ENCODE measurements around the gene CPOX. TPM values are rescaled to one million over a fixed set of nuclear protein-coding genes. Genes with fewer than 3 reads are reported as not detected.

The CPOX gene
- total and polyA plus RNA-seq, 2 experiments from 2014 or later, result 13.3 to 38.3 TPM

DNA sequence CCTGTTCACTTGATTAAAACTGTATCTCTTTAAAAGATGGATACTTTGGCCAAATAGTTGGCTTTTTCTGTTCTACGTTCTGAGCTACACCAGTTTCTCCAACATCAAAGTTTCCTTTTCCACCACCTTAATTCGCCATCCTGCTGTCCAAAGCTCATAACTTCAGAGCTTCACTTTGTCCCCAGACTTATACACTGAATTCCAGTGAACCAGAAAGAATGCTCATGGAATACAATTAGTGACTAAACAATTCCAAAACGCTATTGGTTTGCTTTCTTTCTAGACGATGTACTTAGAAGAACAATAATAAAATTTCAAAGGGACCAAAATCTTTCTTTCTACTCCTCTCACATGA, 38.4 kb downstream of the CPOX start (continued):
- TF ChIP-seq JUNB (IDR thresholded peaks at IDR 0.05; ENCODE audit: unreplicated experiment), result no peak

DNA sequence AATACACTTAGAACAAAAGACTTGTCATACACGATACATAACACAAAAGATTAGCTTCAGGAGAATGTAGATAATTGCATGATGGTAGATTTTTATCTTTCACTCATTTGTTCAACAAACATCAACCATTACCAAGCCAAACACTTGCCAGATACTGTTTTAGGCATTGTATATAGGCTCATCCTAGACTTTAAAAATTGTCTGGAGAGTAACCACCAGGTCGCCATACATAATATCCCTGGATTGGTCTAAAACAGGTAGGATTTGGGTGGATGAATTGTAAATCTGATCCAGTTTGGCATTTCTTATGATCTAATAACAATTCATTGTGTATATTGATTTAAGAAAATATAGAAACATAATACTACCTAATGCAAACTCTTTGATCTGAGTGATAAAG, 38.8 kb downstream of the CPOX start:
- Histone ChIP-seq H2AFZ (no peak overlapping the region), H3K4me1 (ENCODE audit: insufficient read depth) (no peaks in the 10 kb centered on the region), H3K9me2 (ENCODE audit: insufficient read depth) (no peaks in the 10 kb centered on the region), H3K27me3 (ENCODE audit: insufficient read depth) (no peaks in the 10 kb centered on the region), H3K4me3 (no peak overlapping the region), H3K36me3 (ENCODE audit: insufficient read depth) (no peaks in the 10 kb centered on the region), H3K27ac (ENCODE audit: low read depth) (no peak overlapping the region), H4K20me1 (replicated peaks; ENCODE audit: insufficient read depth) (no peaks in the 10 kb centered on the region), H3K4me2 (no peak overlapping the region), H3F3A (replicated peaks; ENCODE audit: low read depth) (no peaks in the 10 kb centered on the region), H3K79me2 (replicated peaks; ENCODE audit: insufficient read depth) (no peaks in the 10 kb centered on the region)
- H3K36me3 Mint-ChIP-seq (ENCODE audit: low read depth), result no peaks in the 10 kb centered on the region
- no peak for DNase-seq (ENCODE audit: low spot score)
- no peak overlapping the region for H3K27ac Mint-ChIP-seq
- no peak overlapping the region for H3K4me3 Mint-ChIP-seq
- TF ChIP-seq EZH2 (IDR thresholded peaks at IDR 0.05; ENCODE audit: low read depth, unreplicated experiment), result no peak
- no peak for TF ChIP-seq JUNB (IDR thresholded peaks at IDR 0.05; ENCODE audit: unreplicated experiment)
- no peak for TF ChIP-seq ZNF114 (CRISPR knock-in tag; IDR thresholded peaks at IDR 0.05)
- TF ChIP-seq, protein P1, sequence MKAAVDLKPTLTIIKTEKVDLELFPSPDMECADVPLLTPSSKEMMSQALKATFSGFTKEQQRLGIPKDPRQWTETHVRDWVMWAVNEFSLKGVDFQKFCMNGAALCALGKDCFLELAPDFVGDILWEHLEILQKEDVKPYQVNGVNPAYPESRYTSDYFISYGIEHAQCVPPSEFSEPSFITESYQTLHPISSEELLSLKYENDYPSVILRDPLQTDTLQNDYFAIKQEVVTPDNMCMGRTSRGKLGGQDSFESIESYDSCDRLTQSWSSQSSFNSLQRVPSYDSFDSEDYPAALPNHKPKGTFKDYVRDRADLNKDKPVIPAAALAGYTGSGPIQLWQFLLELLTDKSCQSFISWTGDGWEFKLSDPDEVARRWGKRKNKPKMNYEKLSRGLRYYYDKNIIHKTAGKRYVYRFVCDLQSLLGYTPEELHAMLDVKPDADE (IDR thresholded peaks at IDR 0.05), result no peak
- TF ChIP-seq, protein P2, sequence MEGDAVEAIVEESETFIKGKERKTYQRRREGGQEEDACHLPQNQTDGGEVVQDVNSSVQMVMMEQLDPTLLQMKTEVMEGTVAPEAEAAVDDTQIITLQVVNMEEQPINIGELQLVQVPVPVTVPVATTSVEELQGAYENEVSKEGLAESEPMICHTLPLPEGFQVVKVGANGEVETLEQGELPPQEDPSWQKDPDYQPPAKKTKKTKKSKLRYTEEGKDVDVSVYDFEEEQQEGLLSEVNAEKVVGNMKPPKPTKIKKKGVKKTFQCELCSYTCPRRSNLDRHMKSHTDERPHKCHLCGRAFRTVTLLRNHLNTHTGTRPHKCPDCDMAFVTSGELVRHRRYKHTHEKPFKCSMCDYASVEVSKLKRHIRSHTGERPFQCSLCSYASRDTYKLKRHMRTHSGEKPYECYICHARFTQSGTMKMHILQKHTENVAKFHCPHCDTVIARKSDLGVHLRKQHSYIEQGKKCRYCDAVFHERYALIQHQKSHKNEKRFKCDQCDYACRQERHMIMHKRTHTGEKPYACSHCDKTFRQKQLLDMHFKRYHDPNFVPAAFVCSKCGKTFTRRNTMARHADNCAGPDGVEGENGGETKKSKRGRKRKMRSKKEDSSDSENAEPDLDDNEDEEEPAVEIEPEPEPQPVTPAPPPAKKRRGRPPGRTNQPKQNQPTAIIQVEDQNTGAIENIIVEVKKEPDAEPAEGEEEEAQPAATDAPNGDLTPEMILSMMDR (conservative IDR thresholded peaks at IDR 0.05; ENCODE audit: low read depth in 2 of 2), result no peak
- TF ChIP-seq ZNF331 (CRISPR knock-in tag; IDR thresholded peaks at IDR 0.05; ENCODE audit: low read depth), result no peak
- no peak for TF ChIP-seq NANOG (IDR thresholded peaks at IDR 0.05; ENCODE audit: borderline replicate concordance)
- TF ChIP-seq, protein P3, sequence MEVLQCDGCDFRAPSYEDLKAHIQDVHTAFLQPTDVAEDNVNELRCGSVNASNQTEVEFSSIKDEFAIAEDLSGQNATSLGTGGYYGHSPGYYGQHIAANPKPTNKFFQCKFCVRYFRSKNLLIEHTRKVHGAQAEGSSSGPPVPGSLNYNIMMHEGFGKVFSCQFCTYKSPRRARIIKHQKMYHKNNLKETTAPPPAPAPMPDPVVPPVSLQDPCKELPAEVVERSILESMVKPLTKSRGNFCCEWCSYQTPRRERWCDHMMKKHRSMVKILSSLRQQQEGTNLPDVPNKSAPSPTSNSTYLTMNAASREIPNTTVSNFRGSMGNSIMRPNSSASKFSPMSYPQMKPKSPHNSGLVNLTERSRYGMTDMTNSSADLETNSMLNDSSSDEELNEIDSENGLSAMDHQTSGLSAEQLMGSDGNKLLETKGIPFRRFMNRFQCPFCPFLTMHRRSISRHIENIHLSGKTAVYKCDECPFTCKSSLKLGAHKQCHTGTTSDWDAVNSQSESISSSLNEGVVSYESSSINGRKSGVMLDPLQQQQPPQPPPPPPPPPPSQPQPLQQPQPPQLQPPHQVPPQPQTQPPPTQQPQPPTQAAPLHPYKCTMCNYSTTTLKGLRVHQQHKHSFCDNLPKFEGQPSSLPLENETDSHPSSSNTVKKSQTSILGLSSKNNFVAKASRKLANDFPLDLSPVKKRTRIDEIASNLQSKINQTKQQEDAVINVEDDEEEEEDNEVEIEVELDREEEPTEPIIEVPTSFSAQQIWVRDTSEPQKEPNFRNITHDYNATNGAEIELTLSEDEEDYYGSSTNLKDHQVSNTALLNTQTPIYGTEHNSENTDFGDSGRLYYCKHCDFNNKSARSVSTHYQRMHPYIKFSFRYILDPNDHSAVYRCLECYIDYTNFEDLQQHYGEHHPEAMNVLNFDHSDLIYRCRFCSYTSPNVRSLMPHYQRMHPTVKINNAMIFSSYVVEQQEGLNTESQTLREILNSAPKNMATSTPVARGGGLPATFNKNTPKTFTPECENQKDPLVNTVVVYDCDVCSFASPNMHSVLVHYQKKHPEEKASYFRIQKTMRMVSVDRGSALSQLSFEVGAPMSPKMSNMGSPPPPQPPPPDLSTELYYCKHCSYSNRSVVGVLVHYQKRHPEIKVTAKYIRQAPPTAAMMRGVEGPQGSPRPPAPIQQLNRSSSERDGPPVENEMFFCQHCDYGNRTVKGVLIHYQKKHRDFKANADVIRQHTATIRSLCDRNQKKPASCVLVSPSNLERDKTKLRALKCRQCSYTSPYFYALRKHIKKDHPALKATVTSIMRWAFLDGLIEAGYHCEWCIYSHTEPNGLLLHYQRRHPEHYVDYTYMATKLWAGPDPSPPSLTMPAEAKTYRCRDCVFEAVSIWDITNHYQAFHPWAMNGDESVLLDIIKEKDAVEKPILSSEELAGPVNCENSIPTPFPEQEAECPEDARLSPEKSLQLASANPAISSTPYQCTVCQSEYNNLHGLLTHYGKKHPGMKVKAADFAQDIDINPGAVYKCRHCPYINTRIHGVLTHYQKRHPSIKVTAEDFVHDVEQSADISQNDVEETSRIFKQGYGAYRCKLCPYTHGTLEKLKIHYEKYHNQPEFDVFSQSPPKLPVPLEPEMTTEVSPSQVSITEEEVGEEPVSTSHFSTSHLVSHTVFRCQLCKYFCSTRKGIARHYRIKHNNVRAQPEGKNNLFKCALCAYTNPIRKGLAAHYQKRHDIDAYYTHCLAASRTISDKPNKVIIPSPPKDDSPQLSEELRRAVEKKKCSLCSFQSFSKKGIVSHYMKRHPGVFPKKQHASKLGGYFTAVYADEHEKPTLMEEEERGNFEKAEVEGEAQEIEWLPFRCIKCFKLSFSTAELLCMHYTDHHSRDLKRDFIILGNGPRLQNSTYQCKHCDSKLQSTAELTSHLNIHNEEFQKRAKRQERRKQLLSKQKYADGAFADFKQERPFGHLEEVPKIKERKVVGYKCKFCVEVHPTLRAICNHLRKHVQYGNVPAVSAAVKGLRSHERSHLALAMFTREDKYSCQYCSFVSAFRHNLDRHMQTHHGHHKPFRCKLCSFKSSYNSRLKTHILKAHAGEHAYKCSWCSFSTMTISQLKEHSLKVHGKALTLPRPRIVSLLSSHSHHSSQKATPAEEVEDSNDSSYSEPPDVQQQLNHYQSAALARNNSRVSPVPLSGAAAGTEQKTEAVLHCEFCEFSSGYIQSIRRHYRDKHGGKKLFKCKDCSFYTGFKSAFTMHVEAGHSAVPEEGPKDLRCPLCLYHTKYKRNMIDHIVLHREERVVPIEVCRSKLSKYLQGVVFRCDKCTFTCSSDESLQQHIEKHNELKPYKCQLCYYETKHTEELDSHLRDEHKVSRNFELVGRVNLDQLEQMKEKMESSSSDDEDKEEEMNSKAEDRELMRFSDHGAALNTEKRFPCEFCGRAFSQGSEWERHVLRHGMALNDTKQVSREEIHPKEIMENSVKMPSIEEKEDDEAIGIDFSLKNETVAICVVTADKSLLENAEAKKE (CRISPR knock-in tag; IDR thresholded peaks at IDR 0.05), result no peak
- TF ChIP-seq CREB1 (CRISPR knock-in tag; IDR thresholded peaks at IDR 0.05; ENCODE audit: low read depth), result no peak
- TF ChIP-seq POLR2AphosphoS5 (IDR thresholded peaks at IDR 0.05; ENCODE audit: low read depth), result no peak
- no peak for TF ChIP-seq EZH2phosphoT487 (IDR thresholded peaks at IDR 0.05; ENCODE audit: unreplicated experiment)
- no peak for TF ChIP-seq STAT1 (IDR thresholded peaks at IDR 0.05; ENCODE audit: unreplicated experiment)
- TF ChIP-seq, protein P4, sequence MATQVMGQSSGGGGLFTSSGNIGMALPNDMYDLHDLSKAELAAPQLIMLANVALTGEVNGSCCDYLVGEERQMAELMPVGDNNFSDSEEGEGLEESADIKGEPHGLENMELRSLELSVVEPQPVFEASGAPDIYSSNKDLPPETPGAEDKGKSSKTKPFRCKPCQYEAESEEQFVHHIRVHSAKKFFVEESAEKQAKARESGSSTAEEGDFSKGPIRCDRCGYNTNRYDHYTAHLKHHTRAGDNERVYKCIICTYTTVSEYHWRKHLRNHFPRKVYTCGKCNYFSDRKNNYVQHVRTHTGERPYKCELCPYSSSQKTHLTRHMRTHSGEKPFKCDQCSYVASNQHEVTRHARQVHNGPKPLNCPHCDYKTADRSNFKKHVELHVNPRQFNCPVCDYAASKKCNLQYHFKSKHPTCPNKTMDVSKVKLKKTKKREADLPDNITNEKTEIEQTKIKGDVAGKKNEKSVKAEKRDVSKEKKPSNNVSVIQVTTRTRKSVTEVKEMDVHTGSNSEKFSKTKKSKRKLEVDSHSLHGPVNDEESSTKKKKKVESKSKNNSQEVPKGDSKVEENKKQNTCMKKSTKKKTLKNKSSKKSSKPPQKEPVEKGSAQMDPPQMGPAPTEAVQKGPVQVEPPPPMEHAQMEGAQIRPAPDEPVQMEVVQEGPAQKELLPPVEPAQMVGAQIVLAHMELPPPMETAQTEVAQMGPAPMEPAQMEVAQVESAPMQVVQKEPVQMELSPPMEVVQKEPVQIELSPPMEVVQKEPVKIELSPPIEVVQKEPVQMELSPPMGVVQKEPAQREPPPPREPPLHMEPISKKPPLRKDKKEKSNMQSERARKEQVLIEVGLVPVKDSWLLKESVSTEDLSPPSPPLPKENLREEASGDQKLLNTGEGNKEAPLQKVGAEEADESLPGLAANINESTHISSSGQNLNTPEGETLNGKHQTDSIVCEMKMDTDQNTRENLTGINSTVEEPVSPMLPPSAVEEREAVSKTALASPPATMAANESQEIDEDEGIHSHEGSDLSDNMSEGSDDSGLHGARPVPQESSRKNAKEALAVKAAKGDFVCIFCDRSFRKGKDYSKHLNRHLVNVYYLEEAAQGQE (IDR thresholded peaks at IDR 0.05; ENCODE audit: unreplicated experiment), result no peak
- peaks cover 1% of the 10 kb centered on the region; the same call in 1 of the 3 replicates for H3K4me1 Mint-ChIP-seq
- H3K9me3 Mint-ChIP-seq, result no peaks in the 10 kb centered on the region
- H3K27me3 Mint-ChIP-seq (ENCODE audit: insufficient read depth, low read depth, poor library complexity), result peaks cover 2% of the 10 kb centered on the region
- no peak for ATAC-seq

Measured in GM23338 (cell line).